Kasumi-1 (cell line): Measurements from ENCODE around the gene RNASE4.
"Not testable (repeated sequence)": the region's sequence is repeated elsewhere in the genome, so short reads cannot be mapped to it uniquely, and the experiment has no call there.

Experiments used
- DNase-seq, 2 experiments: peaks; one replicate each; lab custom pipeline; 2025; lab: John Stamatoyannopoulos, UW

The RNASE4 gene, protein sequence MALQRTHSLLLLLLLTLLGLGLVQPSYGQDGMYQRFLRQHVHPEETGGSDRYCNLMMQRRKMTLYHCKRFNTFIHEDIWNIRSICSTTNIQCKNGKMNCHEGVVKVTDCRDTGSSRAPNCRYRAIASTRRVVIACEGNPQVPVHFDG

DNA sequence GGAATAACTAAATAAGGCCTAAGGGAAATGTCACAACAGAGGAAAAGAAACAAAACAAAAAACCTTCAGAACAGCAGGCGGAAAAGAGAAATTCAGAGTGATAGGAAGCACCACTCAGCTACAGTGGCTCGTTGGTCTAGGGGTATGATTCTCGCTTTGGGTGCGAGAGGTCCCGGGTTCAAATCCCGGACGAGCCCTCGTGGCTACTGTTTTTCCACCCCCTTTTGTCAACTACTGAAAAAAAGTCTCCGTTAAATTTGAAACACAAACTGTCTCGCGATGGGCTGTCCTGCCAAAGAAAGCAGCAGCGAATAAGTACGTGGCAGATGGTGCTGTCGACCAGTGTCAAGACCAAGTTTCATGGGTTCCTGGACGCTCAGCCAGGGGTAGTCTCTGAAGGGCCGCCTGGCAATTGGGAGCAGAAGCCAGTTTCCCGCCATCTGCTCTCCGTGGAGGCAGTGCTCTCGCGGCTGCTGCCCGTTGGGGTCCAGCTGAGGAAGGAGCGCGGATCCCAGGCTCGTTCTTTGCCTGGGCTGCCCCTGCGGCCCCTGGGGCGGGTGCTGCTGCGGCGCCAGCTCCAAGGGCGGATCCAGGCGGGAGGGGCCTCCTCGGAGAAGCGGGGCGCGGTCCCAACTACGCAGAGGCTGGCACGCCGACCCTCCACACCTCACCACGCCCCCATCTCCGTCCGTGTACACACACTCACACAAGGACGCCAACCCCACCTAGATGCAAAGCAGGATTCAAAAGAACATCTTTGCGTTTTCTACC is at the start of gene RNASE4:
TSS of gene RNASE4 (plus strand) at position 670 of the 771 bp plus-strand sequence. CDS start 14,812 bp downstream, outside the sequence.
- DNase-seq, result peak; percentile 65 to 76

GRCh38 chr14:20641591-20641990 is 42.8 kb upstream of the RNASE4 start, which contains the start of gene OR6S1:
TSS of gene OR6S1 (minus strand) at chr14:20641691. CDS start at chr14:20641691, 0 bp downstream.
- no peak for DNase-seq

DNA sequence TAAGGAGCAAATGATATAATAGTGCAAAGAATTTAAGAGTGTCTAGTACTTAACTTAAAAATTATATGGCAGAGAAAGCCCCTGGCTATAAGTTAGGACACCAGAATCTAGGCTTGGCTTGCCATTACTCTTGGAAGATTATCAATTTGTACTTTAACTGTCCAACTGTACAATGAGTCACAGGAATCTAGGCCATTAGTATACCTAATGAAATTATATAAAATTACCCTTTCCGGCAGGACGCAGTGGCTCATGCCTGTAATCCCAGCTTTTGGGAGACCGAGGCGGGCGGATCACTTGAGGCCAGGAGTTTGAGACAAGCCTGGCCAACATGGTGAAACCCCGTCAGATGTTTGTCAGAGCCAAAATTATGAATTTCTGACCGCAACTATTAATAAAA is 42.2 kb upstream of the RNASE4 start:
- DNase-seq, result no peak

DNA sequence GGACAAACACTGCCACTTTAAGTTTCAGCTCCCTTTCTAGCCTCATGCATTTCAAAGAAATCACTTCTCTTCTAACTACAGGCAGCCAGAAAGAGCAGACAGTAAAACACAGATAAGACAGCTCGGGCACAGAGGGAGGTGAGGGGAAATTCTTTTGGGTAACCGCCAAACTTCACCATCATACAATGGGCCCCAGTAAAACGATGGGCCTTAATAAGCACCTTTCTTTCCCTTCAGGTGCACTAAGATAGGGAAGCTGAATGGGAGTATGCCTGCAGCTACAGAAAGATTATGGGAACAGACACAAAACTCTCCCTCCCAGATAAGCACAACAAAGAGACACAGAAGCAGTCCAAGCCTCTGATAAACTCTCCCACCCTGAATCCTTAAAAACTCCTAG is 41.6 kb upstream of the RNASE4 start:
- not testable (repeated sequence) for DNase-seq

- DNase-seq, result no peak
Measured at GRCh38 chr14:20644520-20644919, 39.8 kb upstream of the RNASE4 start.

DNA sequence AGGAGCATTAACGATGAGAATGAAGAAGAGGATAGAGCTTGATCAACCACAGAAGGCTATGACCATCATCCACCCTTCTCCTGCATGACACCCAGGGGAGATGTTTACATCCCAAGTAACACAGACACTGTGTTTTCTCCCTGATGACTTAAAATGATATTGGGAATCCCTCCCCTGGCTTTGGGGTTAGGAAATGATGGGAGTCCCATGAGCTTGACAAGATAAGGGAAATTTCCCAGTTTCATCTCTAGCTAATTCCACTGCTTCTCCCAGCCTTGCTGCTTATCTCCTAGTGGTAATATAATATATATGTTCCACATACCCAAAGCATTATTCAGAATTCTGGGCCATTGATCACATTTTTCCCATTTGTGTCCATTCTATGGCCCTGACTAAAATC is 38.9 kb upstream of the RNASE4 start:
- DNase-seq, result no peak

DNA sequence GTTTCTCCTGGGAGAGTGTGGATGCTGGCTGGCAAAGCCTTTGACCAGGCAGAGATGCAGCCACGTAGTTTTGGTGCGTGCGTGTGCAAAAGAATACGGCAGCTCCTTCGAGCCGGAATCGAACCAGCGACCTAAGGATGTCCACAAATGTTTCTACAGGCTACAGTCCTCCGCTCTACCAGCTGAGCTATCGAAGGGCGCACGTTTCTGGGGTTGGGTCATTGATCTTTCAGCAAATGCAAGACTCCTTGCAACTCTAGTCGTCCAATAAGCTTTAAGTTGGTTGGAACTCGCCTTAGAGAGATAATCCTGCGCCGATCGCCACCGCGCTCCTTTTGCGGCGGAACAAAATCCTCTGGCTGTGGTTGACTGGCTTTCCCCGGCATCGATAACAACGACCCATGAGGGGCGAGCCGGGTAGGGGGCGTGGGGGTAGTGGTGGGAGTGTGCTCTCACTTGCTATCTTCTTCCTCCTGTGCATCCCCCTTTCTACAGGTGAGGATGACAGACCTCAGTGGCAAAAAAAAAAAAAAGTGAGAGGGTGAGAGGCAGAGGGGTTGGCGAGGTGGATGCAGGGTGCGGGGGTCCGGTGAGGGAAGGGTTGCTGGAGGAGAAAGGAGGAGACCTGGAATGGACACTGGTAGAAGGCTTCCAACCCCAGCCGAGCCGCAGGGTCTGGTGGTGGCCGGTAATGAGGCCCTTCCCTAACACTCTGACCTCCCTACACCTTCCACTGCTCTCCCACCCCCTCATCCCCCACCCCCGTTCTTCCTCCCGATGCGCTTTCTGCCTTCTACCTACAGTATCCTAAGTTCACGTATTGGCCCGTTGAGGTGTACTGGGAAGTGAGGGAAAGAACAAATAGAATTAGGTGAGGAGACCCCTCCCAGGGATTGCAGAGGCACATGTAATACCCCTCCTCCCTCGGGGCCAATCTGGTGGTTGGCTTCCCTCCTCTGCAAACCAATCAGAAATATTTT is 31.1 kb upstream of the RNASE4 start:
- DNase-seq, result no peak

DNA sequence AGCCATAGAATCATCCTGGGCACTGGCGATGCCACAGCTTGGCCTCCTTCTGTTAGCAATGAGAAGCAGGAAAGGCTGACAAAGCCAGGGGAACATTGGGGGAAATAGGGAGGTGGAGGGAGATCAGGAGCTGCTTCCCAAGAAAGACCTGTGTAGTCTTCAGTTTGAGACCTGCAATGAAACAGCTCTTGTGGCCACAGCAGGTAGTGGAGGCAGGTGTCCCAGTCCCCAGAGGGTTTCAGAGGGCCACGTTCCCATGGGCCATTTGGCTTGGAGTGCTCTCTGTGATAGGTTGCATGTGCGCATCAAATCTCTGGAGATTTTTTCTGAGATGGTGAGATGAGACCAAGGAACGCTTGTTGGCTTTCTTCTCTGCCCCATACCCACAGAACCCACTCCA is 28.5 kb upstream of the RNASE4 start:
- DNase-seq, result no peak

- no peak for DNase-seq
Measured at GRCh38 chr14:20656274-20656673, 28.1 kb upstream of the RNASE4 start.

- DNase-seq, result no peak
Measured at GRCh38 chr14:20657216-20658211, 26.8 kb upstream of the RNASE4 start.

DNA sequence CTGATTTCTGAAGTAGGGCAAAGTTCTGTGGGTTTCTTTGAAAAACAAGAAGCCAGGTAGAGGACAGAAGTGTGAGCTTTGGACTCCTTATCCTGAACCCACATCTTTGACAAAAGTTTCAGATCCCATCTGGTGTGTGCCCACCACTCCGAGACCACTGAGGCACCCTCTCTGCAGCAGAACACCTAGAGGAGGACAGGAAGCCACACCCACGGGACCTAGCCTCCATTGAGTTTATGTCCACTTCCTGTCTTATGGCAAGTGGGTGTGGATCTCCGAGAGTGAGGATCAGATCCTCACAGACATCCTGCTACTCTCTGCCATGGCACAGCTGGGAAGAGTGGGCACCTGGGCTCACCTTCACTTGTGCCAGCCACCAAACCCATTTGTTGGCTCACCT is 26.1 kb upstream of the RNASE4 start:
- DNase-seq, result no peak

GRCh38 chr14:20659336-20659735 is 25.0 kb upstream of the RNASE4 start:
- DNase-seq, result no peak

DNA sequence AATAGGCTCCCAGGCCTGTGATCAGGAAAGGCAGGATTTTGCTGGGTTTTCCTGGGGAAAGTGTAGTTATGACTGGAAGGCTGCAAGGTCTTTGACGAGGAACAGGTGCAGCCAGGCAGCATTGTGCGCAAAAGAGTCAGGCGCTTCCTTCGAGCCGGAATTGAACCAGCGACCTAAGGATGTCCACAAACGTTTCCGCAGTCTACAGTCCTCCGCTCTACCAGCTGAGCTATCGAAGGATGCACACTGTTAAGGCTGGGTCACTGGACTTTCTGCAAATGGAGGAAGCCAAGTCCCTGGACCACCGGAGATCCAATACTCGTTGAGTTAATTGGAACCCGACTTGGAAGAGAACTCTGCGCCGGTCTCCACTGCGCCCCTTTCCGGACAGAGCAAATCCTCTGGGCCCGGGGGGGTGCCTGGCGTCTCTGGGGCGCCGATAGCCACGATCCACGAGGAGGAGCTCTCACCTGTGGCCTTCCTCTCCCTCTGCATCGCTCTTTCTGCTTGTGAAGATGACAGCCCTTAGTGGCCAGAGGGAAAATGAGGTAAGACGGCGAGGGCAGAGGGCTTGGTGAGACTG is 24.5 kb upstream of the RNASE4 start:
- DNase-seq, result no peak

- DNase-seq, result no peak
Measured at GRCh38 chr14:20661197-20661596, 23.2 kb upstream of the RNASE4 start.

DNA sequence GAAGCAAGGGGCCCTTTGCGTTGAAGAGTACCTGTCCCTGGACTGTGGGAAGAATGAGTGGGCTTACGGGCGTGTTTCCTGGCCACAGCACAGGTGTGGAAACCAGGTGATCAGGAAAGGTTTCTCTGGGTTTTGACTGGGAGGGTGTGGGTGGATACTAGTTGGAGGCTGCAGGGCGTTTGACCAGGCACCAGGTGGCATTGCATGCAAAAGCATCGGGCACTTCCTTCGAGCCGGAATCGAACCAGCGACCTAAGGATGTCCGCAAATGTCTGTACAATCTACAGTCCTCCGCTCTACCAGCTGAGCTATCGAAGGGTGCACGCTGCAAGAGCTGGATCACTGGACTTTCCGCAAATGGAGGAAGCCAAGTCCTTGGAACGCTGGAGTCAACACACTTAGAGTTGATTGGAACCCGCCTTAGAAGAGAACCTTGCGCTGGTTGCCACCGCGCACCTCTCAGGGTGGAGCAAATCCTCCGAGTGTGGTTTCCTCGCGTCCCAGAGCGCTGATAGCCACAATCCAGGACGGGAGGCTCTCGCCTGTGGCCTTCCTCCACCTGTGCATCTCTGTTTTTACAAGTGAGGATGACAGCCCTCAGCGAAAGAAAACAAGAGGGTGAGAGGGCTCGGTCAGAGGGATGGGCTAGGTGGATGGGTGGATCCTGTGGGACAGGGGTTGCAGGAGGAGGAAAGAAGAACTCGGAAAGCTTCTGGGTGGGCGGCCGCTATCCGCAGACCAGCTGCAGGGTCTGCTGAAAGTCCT is 21.2 kb upstream of the RNASE4 start:
- DNase-seq, result peak; percentile 84 to 85

DNA sequence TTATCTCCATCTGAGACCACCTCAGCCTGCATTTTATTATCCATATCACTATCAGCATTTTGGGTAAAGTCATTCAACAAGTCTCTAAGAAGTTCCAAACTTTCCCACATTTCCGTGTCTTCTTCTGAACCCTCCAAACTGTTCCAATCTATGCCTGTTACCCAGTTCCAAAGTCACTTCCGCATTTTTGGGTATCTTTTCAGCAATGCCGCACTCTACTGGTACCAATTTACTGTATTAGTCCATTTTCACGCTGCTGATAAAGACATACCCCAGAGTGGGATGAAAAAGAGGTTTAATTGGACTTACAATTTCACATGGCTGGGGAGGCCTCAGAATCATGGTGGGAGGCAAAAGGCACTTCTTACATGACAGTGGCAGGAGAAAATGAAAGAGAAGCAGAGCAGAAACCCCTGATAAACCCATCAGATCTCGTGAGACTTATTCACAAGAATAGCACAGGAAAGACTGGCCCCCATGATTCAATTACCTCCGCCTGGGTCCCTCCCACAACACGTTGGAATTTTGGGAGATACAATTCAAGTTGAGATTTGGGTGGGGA is 17.9 kb upstream of the RNASE4 start:
- not testable (repeated sequence) for DNase-seq

DNA sequence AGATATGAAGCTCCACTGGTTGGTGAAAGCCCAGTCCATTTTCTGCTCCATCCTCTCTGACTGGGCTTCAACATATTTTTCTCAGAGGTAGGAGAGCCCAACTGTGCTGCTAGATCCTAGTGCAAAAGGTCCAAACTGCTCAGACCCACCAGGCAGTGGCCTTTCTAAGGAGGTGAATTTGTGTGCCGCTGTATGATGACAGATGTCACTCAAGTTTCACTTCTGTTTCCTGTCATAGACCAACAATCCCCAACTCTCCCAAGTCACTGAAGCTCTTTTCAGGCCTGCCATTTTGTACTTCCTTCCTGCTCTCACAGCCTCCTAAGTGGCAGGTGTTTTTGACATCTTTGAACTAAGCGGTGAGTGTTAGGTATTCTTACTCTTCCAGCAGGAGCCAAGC is 16.4 kb upstream of the RNASE4 start:
- DNase-seq, result no peak

GRCh38 chr14:20668969-20669368 is 15.4 kb upstream of the RNASE4 start:
- DNase-seq, result no peak

- DNase-seq, result no peak
Measured at GRCh38 chr14:20671597-20672283, 12.6 kb upstream of the RNASE4 start.
